Suppressor macrophage (primary cell): Measurements from ENCODE around the gene RIN3.
A peak's percentile ranks its signal among the peaks of the same experiment; 100 is the strongest.

Source experiments
- DNase-seq, 4 experiments: peaks; one replicate each; pipeline ENCODE4 v3.0.0-alpha.2; 2020 to 2022

The RIN3 gene

GRCh38 chr14:92528486-92529100 lies 15.0 kb downstream of the RIN3 start:
- no peak for DNase-seq

DNA sequence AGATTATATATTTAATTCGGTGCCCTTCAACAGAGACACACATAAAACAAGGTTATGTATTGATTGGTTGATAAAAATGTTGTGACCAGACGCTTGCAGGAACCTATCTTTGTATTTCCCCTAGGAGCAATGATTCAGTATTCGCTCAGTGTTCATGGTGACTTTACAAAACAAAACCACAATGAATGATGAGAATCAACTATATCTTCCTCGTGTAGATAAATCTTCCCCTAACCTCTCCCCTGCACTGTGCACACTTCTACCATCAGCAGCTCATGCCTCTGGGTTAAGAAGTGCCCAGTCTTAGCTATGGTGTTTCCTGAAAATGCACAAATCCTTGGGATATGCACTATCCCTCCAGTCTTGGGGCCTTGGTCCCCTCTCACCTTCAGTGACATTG lies 16.3 kb downstream of the RIN3 start:
- peak; percentile 38 to 81 (median 48) for DNase-seq

DNA sequence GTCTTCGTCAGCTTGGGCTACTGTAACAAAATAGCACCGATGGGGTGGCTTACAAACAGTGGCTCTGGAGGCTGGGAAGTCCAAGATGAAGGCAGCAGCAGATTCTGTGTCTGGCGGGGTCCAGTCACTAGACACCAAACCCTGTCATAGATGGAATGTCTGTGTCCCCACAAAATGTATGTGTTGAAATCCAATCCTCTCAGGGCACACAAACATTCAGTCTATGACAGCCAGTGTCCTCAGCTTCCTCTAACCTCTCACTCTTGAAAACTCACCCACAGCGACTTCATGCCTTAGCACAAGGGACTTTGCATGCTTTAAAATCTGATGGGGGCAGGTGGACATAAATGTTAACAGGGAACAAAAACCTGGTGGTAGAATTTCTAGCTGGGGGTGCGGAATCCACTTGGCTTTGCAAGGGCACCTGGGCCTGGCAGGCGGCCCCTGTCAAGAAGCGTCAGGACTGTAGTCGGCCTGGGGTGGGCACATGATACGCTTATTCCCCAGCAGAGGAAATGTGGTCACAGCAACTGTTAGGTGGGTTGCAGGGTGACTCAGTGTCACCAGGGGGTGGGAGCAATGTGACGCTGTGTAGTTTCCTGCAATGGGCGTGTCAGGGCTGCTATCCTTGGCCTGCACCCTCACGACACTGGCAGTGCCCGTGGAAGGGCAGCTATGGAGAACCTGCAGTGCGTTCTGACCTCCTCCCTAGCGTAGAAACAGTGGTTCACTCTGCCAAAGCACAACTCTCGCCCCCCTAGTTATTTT lies 17.7 kb downstream of the RIN3 start:
- peak; percentile 90 to 96 (median 92) for DNase-seq

- peak in 1 of 4 experiments; percentile 31 for DNase-seq
Observed at GRCh38 chr14:92532490-92533163, 19.0 kb downstream of the RIN3 start.

GRCh38 chr14:92534932-92535643 lies 21.5 kb downstream of the RIN3 start:
- DNase-seq: no peak

DNA sequence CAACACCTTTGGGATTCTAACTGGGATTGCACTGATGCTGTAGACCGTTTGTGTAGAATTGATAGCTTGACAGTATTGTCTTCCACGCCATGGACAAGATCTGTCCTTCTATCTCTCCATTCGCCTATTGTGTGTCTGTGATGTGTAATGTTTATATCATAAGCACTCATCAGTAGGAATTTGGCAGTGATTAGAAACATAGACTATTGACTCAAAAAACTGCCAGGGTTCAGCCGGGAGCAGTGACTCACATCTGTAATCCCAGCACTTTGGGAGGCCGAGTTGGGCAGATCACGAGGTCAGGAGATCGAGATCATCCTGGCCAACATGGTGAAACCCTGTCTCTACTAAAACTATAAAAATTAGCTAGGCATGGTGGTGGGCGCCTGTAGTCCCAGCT lies 22.6 kb downstream of the RIN3 start:
- DNase-seq: peak in 1 of 4 experiments; percentile 43

GRCh38 chr14:92538412-92538985 lies 24.9 kb downstream of the RIN3 start:
- DNase-seq: no peak

GRCh38 chr14:92539419-92539818 lies 25.8 kb downstream of the RIN3 start:
- no peak for DNase-seq

- DNase-seq: peak in 3 of 4 experiments; percentile 38 to 55 (median 40)
Observed at GRCh38 chr14:92539875-92540274, 26.3 kb downstream of the RIN3 start.

GRCh38 chr14:92540472-92541048 lies 27.0 kb downstream of the RIN3 start:
- DNase-seq: peak; percentile 70 to 80 (median 74)

GRCh38 chr14:92542766-92543554 lies 29.4 kb downstream of the RIN3 start:
- DNase-seq: no peak

DNA sequence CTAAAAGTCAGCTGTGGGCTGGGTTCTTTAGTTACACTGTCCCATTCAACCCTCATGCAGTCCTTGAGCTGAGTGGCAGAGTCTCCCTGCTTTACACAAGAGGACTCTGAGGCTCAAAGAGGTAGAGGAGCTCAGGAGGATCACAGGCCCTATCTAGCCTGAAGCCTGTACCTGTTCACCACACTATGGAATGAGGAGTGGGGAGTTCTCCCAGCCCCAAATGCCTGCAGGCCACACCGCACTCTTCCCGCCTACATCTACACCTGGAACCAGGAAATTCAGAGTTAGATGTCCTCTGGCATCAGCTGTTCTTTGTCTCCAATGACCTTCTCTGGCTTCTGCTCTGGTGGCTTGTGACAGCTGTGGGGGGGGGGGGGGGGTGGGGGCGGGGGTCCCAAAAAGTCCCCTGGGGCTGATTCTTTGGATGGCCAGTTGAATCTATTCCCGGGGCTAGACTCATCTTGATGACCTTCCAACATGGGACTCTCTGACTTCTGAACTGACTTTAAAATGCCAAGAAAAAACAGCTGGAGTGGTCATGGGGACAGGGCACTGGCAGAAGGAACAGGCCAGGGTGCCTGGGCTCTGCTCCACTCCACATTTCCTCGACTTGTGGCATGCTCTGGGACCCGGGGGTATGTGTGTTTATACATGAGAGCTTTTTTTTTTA lies 30.6 kb downstream of the RIN3 start:
- no peak for DNase-seq

- DNase-seq: peak in 1 of 4 experiments; percentile 46
Observed at GRCh38 chr14:92546347-92547053, 32.9 kb downstream of the RIN3 start.

DNA sequence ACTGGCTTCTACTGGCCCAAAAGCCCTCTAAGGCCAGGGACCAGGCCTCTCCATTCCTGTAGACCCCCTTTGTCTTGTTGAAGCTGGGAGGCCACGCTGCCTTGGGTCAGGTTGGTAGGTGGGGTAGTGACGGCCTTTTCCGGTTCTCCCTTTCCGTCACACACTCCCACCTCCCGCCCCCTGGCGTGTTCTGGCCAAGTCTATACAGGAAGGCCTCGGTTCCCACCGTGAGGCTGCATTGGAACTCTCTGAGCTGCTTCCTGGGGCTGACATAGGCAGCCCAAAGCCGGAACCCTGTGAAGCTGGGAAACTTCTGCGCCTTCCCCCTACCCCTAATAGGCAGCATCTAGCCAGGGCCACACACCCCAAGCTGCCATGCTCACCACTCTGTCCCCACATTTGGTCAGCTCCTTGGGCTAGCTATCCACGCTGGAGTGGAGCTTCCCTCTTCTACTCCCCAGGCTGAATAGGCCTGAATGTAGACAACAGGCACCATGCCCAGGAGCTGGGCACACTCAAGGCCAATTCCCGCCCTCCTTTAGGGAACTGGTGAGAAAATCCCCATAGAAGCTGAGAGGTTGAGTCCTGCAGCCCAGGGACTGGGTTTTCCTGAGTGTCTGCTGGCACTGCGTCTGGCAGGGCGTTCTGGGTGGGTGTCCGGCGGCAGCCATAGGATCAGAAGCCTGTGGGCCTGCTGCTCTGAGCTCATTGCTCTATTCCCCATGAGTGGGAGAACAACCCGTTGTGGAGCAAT lies 35.7 kb downstream of the RIN3 start:
- DNase-seq: peak; percentile 40 to 71 (median 63)

- peak; percentile 52 to 77 (median 74) for DNase-seq
Observed at GRCh38 chr14:92549859-92550230, 36.3 kb downstream of the RIN3 start.

DNA sequence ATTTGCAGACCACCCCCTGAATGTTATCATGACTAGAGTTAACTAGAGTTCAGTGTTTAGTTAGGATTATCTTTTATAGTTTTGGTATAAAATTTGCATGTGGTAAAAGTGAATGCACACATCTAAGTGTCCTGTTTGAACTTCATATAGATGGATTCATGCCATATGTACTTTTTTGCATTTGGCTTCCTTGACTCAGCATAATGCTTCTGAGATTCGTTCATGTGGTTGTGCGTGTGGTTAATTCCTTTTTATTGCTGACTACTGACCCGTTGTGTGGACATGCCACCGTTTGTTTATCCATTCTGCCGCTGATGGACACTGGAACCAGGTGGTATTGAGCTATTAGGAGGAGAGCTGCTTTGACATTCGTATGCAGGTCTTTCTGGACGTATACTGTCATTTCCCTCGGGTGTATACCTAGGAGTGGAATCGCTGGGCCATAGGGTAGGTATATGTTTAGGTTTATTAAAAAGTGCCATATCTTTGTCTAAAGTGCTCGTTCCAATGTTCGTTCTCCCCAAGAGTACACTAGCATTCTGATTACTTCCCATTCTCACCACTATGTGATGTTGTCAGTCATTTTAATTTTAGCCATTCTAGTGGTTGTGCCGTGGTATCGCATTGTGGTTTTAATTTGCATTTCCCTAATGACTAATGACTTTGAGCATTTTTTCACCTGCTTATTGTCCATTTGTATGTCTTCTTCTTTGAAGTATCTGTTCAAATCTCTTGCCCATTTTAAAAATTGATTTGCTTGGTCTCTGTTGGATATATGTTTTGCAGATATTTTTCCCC lies 37.7 kb downstream of the RIN3 start:
- DNase-seq: peak in 2 of 4 experiments; percentile 65 to 68

- peak; percentile 48 to 83 (median 78) for DNase-seq
Observed at GRCh38 chr14:92552066-92552465, 38.5 kb downstream of the RIN3 start.

DNA sequence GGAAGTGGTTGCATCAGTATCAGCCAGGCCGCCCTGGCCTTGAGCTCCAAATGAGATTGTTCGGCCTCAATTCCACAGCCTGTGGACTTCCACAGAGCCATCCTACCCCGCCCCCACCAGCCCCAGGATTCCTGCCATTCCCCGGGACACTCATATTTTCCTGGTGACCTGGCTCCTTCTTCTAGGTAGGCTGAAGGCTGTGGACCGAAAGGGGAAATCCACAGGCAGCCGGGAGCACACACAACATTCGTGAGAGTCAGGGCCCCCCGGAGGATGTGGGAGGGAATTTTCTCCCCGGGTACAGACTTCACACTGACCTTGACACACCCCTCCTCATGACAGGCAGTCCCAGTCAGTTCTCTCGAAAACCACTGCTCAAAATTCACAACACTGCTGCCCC lies 39.9 kb downstream of the RIN3 start:
- peak in 3 of 4 experiments; percentile 46 to 57 (median 48) for DNase-seq
